ENCODE results near the gene MAPRE2.

GRCh38 chr18:35174745-35175144, 133.5 kb downstream of the MAPRE2 start:
- no peak for TF ChIP-seq POLR2AphosphoS5 (IDR thresholded peaks at IDR 0.05)
- TF ChIP-seq CTCF (IDR thresholded peaks at IDR 0.05) = no peak
- TF ChIP-seq POLR2A (IDR thresholded peaks at IDR 0.05) = no peak
- TF ChIP-seq EP300 (IDR thresholded peaks at IDR 0.05) = no peak

Measured in upper lobe of left lung (tissue), 4 donors.